Mucosa of descending colon (tissue), 3 donors: ENCODE measurements around the gene ANKS1B. TPM values are rescaled to one million over a fixed set of nuclear protein-coding genes. Genes with fewer than 3 reads are reported as not detected.
"Not testable (repeated sequence)": the region's sequence is repeated elsewhere in the genome, so short reads cannot be mapped to it uniquely, and the experiment has no call there.

Experiments
- ATAC-seq: fragments of 200-7000 bp; cut with Tn5 transposase; one replicate; pipeline ENCODE4 v1.9.1; 2020; ENCODE audit warnings: mild to moderate bottlenecking, moderate library complexity
- DNase-seq, 3 donors: peaks; one replicate each; pipeline ENCODE4 v3.0.0-alpha.2; 2020
- H3K36me3 ChIP-seq: fragments of 200-600 bp; one replicate; pipeline ENCODE4 v1.8.0; 2021; ENCODE audit warnings: low read depth, mild to moderate bottlenecking
- H3K4me1 ChIP-seq: fragments of 200-600 bp; one replicate; pipeline ENCODE4 v1.8.0; 2021; ENCODE audit warnings: low read depth, mild to moderate bottlenecking
- H3K4me3 ChIP-seq: fragments of 200-600 bp; one replicate; pipeline ENCODE4 v1.8.0; 2021; ENCODE audit warnings: mild to moderate bottlenecking
- H3K9me3 ChIP-seq: fragments of 200-600 bp; one replicate; pipeline ENCODE4 v1.8.0; 2021; ENCODE audit warnings: mild to moderate bottlenecking
- intact Hi-C, 2 donors: fragments of 100-400 bp; cut with DNase I in 1 of 2; cut with micrococcal nuclease in 1 of 2; formaldehyde crosslinking; loops; one replicate each; pipeline versions ENCODE4 v1.11.0 to v1.11.1; 2022; cut with DNase I, micrococcal nuclease
- total RNA-seq, 3 donors: library from RNA; stranded (reverse); fragmentation: NEBNext Ultra II Directional in 2 of 3; extraction: Animal tissue kit (Norgen Biotek cat#: 25700) in 2 of 3; gene quantifications; one replicate each; pipeline versions ENCODE4 v1.2.1 to v1.2.4, GENCODE V29; 2021 to 2023
- TF ChIP-seq, protein P1 (sequence below): fragments of 200-600 bp; IDR thresholded peaks from one replicate; pipeline ENCODE4 v1.8.0; 2022; ENCODE audit warnings: antibody characterized with exemption, mild to moderate bottlenecking
- donor health status: DM: no; HTN: no; CAD: no; lungs with moderate emphysema.
- donor health status: DM: no; HTN: no; CAD: no.
- donor health status: DM: no; HTN: yes; CAD: no.

Gene ANKS1B
- total RNA-seq, 3 donors from 2014 or later, result 1.1 to 22.2 (median 2.3) TPM

DNA sequence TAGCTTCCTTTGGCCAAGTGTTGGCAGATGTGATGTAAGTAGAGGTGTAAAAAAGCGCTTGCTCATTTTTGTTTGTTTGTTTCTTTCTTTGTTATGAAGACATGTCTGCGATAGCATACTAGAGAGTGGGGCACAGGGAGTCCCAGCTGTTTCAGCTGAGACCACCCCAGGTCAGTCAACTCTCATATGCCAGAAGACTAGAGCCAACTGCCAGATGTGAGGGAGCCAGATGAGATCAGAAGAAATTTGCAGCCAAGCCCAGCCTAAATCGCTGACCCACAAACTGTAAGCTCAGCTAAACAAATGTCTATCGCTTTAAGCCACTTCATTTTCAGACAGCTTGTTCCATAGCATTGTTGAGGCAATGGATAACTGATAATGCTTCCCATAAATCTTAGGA, 942.5 kb downstream of the ANKS1B start:
- TF ChIP-seq, protein P1, sequence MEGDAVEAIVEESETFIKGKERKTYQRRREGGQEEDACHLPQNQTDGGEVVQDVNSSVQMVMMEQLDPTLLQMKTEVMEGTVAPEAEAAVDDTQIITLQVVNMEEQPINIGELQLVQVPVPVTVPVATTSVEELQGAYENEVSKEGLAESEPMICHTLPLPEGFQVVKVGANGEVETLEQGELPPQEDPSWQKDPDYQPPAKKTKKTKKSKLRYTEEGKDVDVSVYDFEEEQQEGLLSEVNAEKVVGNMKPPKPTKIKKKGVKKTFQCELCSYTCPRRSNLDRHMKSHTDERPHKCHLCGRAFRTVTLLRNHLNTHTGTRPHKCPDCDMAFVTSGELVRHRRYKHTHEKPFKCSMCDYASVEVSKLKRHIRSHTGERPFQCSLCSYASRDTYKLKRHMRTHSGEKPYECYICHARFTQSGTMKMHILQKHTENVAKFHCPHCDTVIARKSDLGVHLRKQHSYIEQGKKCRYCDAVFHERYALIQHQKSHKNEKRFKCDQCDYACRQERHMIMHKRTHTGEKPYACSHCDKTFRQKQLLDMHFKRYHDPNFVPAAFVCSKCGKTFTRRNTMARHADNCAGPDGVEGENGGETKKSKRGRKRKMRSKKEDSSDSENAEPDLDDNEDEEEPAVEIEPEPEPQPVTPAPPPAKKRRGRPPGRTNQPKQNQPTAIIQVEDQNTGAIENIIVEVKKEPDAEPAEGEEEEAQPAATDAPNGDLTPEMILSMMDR, result no peak
- ATAC-seq (no peak), DNase-seq (no peak)
- Histone ChIP-seq H3K36me3 (no peaks in the 10 kb centered on the region), H3K4me1 (no peaks in the 10 kb centered on the region), H3K9me3 (no peaks in the 10 kb centered on the region), H3K4me3 (no peak overlapping the region)
- intact Hi-C loops, result loop anchor here in 1 of 2 donors (10.0 kb wide), 1 partner anchor 723 kb away; no protein-coding TSS in a partner anchor

DNA sequence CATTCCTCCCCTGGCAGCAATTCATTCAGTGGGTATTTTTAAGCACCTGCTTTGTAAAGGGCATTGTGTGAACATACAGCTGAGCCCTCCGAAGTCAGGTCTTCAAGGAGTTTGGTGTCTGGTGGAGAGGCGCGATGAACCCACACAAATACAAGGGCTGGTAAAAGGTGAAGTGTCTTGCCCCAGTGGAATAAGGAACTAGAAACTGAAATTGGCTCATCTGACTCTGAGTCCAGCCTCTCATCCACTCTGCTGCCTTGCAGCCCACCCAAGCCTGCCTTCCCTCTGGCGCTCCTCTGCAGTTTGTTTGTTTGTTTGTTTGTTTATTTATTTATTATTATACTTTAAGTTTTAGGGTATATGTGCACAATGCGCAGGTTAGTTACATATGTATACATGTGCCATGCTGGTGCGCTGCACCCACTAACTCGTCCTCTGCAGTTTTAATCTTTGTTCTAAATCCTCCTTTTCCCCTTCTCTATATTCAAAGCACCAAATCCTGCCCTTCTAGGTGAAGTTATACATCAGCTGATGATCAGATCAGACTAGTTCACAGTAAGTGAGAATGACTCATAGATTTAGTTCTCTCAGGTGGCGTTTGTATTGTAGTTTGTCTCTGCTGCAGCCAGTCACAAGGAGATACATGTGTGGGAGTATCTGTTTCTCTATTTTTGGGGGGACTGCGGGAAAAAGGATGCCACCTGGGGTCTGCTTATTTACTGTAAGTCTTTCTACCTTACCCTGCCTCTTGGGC, 945.2 kb downstream of the ANKS1B start:
- Histone ChIP-seq H3K36me3 (no peaks in the 10 kb centered on the region), H3K9me3 (no peaks in the 10 kb centered on the region), H3K4me1 (no peaks in the 10 kb centered on the region), H3K4me3 (no peak overlapping the region)
- DNase-seq, result no peak
- TF ChIP-seq, protein P1, result no peak
- no peak for ATAC-seq
- intact Hi-C loops, result loop anchor here in 1 of 2 donors (10.0 kb wide), 1 partner anchor 725 kb away; no protein-coding TSS in a partner anchor

DNA sequence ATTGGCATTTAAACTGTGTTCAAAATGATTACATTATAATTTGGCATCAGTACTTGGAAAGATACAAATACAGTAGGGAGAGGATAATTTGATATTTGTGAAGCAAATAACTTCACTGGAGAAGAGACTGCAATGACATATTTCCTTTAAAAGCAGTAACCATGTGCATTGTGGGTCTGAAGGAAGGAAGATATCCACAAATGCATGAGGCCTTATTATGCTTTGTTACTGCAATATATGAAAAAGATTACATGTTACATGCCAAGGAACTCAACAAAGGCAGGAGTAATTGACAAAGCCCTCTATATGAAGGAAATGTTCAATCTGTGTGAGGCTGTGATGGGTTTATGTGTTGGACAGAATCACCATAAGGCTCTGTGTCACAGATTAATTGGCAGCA, 948.2 kb downstream of the ANKS1B start:
- intact Hi-C loops, result no loop called here
- Histone ChIP-seq H3K4me3 (no peak overlapping the region), H3K36me3 (no peaks in the 10 kb centered on the region), H3K9me3 (no peaks in the 10 kb centered on the region), H3K4me1 (no peaks in the 10 kb centered on the region)
- TF ChIP-seq, protein P1, result no peak
- DNase-seq, result no peak
- no peak for ATAC-seq

DNA sequence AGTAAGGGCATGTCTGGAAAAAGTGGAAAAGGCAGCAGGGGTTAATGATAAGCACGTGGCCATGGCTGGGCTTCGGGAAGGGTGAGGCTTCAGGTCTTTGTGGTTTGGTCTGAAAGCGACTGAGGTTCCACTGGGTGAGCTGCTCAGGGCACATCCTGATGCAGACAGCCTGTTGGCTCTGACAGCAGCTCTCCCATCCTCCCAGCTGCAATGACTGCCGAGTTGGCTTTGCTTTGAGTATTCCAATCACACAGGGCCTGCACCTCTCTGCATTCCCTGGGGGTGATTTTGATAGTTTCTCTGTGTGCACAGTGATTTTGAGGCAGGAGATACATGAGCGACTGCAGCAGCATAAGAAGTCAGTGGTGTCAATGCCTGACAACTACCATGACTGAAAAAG, 948.9 kb downstream of the ANKS1B start:
- TF ChIP-seq, protein P1, result no peak
- ATAC-seq, result no peak
- H3K4me3 ChIP-seq, result no peak overlapping the region
- no peaks in the 10 kb centered on the region for H3K4me1 ChIP-seq
- DNase-seq, result no peak
- intact Hi-C loops, result no loop called here
- H3K36me3 ChIP-seq, result no peaks in the 10 kb centered on the region
- no peaks in the 10 kb centered on the region for H3K9me3 ChIP-seq

DNA sequence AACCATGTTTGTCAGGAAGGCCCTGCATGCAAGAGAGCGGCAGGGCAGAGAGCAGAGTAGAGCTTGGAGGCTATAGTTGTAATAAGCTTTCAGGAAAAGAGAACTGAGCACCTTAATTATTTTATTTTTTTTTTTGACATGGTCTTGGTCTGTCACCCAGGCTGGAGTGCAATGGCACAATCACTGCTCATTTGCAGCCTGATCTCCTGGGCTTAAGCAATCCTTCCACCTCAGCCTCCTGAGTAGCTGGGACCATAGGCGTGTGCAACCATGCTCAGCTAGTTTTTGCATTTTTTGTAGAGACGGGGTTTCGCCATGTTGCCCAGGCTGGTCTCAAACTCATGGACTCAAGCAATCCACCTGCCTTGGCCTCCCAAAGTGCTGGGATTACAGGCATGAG, 950.5 kb downstream of the ANKS1B start:
- H3K9me3 ChIP-seq, H3K4me3 ChIP-seq, intact Hi-C loops, DNase-seq, H3K4me1 ChIP-seq, H3K36me3 ChIP-seq, ATAC-seq: not testable (repeated sequence)

DNA sequence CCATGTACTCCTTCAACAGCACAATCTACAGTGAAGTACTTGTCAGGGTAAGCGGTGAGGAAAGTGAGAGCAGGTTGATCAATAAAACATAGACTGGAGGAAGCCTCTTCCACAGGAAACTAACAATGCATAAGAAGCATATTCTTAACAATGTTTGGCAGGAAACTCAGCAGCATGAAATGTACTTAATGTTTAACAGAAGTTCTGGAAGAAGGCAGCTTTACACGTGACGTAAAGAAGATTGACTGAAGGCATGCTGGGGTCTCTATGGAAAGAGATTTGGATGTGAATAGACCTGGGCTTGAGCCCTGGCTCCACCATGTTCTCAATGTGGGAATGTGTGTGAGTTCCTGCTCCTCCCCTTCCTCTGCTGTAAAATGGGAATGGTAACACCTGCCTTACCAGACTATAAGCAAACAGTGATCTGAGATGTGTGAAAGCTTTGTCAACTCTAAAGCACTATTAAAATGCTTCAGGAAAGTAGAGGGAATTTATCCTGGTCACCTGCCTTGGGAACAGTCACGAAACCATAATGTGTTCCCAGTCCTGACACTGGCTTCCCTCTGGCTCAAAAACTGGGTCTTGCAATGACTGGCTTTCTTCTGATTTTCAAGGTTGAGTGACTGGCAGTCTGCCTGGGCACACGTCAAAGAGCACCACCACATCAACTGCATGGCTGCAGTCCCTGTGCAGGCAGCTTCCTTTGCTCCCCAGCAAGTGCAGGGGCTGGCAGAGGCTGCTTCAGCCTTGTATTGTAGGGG, 955.0 kb downstream of the ANKS1B start:
- Histone ChIP-seq H3K4me3 (no peak overlapping the region), H3K9me3 (no peaks in the 10 kb centered on the region), H3K36me3 (no peaks in the 10 kb centered on the region), H3K4me1 (no peaks in the 10 kb centered on the region)
- DNase-seq (no peak), ATAC-seq (peak; percentile 40)
- intact Hi-C loops, result no loop called here
- TF ChIP-seq, protein P1, result no peak
